NB4 (cell line): Measurements from ENCODE around the gene ARHGEF38.

Experiments used
- POLR2A ChIP-seq: IDR thresholded peaks from 2 replicates; pipeline ENCODE4 v1.6.1; 2011; ENCODE audit warnings: mild to moderate bottlenecking; ENCODE audit not compliant: insufficient read length; ENCODE audit errors: extremely low read depth
- TF ChIP-seq, protein P1 (sequence below): IDR thresholded peaks from one replicate; pipeline ENCODE4 v1.5.1; 2012; ENCODE audit warnings: low read depth, low read length
- TF ChIP-seq, protein P2 (sequence below): IDR thresholded peaks from 2 replicates; pipeline ENCODE4 v1.6.1; 2011; ENCODE audit warnings: low read depth, low read length

- no peak for TF ChIP-seq POLR2A
- TF ChIP-seq, protein P1, sequence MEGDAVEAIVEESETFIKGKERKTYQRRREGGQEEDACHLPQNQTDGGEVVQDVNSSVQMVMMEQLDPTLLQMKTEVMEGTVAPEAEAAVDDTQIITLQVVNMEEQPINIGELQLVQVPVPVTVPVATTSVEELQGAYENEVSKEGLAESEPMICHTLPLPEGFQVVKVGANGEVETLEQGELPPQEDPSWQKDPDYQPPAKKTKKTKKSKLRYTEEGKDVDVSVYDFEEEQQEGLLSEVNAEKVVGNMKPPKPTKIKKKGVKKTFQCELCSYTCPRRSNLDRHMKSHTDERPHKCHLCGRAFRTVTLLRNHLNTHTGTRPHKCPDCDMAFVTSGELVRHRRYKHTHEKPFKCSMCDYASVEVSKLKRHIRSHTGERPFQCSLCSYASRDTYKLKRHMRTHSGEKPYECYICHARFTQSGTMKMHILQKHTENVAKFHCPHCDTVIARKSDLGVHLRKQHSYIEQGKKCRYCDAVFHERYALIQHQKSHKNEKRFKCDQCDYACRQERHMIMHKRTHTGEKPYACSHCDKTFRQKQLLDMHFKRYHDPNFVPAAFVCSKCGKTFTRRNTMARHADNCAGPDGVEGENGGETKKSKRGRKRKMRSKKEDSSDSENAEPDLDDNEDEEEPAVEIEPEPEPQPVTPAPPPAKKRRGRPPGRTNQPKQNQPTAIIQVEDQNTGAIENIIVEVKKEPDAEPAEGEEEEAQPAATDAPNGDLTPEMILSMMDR = no peak
- TF ChIP-seq, protein P2, sequence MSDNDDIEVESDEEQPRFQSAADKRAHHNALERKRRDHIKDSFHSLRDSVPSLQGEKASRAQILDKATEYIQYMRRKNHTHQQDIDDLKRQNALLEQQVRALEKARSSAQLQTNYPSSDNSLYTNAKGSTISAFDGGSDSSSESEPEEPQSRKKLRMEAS = no peak
Measured at GRCh38 chr4:105714071-105714521, 161.7 kb downstream of the ARHGEF38 start.
